Measurements from ENCODE around the gene EPHA6.

Gene EPHA6

GRCh38 chr3:97736928-97737327 is 922.5 kb downstream of the EPHA6 start:
- DNase-seq (ENCODE audit: extremely low spot score, insufficient read length, low read depth) (no peak), FAIRE-seq (no peak)

GRCh38 chr3:97738761-97739160 is 924.4 kb downstream of the EPHA6 start:
- no peak for FAIRE-seq
- no peak for DNase-seq (ENCODE audit: extremely low spot score, insufficient read length, low read depth)

- DNase-seq (ENCODE audit: extremely low spot score, insufficient read length, low read depth) (no peak), FAIRE-seq (no peak)
Measured at GRCh38 chr3:97742036-97742435, 927.6 kb downstream of the EPHA6 start.

GRCh38 chr3:97744289-97744688 is 929.9 kb downstream of the EPHA6 start:
- DNase-seq (ENCODE audit: extremely low spot score, insufficient read length, low read depth) (no peak), FAIRE-seq (no peak)

GRCh38 chr3:97763586-97764406 is 949.4 kb downstream of the EPHA6 start:
- no peak for DNase-seq (ENCODE audit: extremely low spot score, insufficient read length, low read depth)
- FAIRE-seq = peak; percentile 21

- DNase-seq (ENCODE audit: extremely low spot score, insufficient read length, low read depth) (peak; percentile 54), FAIRE-seq (peak; percentile 96)
Measured at GRCh38 chr3:97764407-97765238, 950.2 kb downstream of the EPHA6 start, which contains the start of gene ARL6. ARL6 (plus strand) TSS chr3:97764758; CDS start chr3:97768108, 3,350 bp downstream.

GRCh38 chr3:97765336-97765735 is 950.9 kb downstream of the EPHA6 start:
- no peak for DNase-seq (ENCODE audit: extremely low spot score, insufficient read length, low read depth)
- no peak for FAIRE-seq

GRCh38 chr3:97772926-97773325 is 958.5 kb downstream of the EPHA6 start:
- FAIRE-seq (no peak), DNase-seq (ENCODE audit: extremely low spot score, insufficient read length, low read depth) (no peak)

- FAIRE-seq (no peak), DNase-seq (ENCODE audit: extremely low spot score, insufficient read length, low read depth) (no peak)
Measured at GRCh38 chr3:97778152-97778551, 963.8 kb downstream of the EPHA6 start.

- peak; percentile 80 for FAIRE-seq
Measured at GRCh38 chr3:97793420-97794019, 979.1 kb downstream of the EPHA6 start.

GRCh38 chr3:97795951-97796350 is 981.6 kb downstream of the EPHA6 start:
- FAIRE-seq (no peak), DNase-seq (ENCODE audit: extremely low spot score, insufficient read length, low read depth) (no peak)

More at GRCh38 chr3:97793420-97794019, 979.1 kb downstream of the EPHA6 start:
- DNase-seq (ENCODE audit: extremely low spot score, insufficient read length, low read depth) = peak; percentile 1
